ENCODE measurements around the gene ANGPTL2.

The ANGPTL2 gene

GRCh38 chr9:127132921-127133647 is 10.6 kb upstream of the ANGPTL2 start:
- no peaks in the 10 kb centered on the region for H3K79me1 ChIP-seq (ENCODE audit: low read length)
- no CpG with 5 or more reads among the region's 15 CpGs for WGBS (ENCODE audit: extremely low coverage, insufficient coverage, insufficient read length)
- no peak overlapping the region for H2AK5ac ChIP-seq (ENCODE audit: low read length)
- no peak overlapping the region for H3K9ac ChIP-seq (ENCODE audit: low read length)
- no peak overlapping the region for H3K4ac ChIP-seq (ENCODE audit: low read depth, low read length)
- H3K4me2 ChIP-seq (ENCODE audit: low read length): no peak overlapping the region
- no peak overlapping the region for H2BK5ac ChIP-seq (ENCODE audit: low read depth, low read length, poor library complexity)
- peaks cover 16 to 23% of the 10 kb centered on the region in 2 experiments for H3K4me1 ChIP-seq (ENCODE audit: control insufficient read depth in 1 of 2, insufficient read depth in 2 of 2, low read length in 2 of 2)
- no peak overlapping the region for H4K91ac ChIP-seq (ENCODE audit: low read depth, low read length)
- H2AFZ ChIP-seq (ENCODE audit: insufficient read depth, low read length, poor library complexity): no peak overlapping the region
- no peak overlapping the region for H3K27ac ChIP-seq (ENCODE audit: low read depth, low read length)
- H4K8ac ChIP-seq (ENCODE audit: low read depth, low read length): no peak overlapping the region
- H3K14ac ChIP-seq (ENCODE audit: low read length): no peak overlapping the region
- H3K9me3 ChIP-seq (ENCODE audit: insufficient read depth, low read depth, low read length): no peaks in the 10 kb centered on the region
- H3K18ac ChIP-seq (ENCODE audit: low read length): no peak overlapping the region
- H2BK12ac ChIP-seq (ENCODE audit: low read length): no peak overlapping the region
- H3K4me3 ChIP-seq (ENCODE audit: low read depth, low read length): no peak overlapping the region
- H3K23ac ChIP-seq (ENCODE audit: low read length): no peak overlapping the region
- no peaks in the 10 kb centered on the region for H3K27me3 ChIP-seq (ENCODE audit: insufficient read depth, low read length)
- no peak overlapping the region for H4K12ac ChIP-seq (ENCODE audit: low read depth, low read length)
- no peaks in the 10 kb centered on the region for H3K36me3 ChIP-seq (ENCODE audit: control insufficient read depth in 1 of 2, insufficient read depth in 2 of 2, low read length in 2 of 2)
- no peak overlapping the region for H2BK120ac ChIP-seq (ENCODE audit: insufficient read depth, low read length, poor library complexity)
- no peaks in the 10 kb centered on the region for H3K79me2 ChIP-seq (ENCODE audit: control insufficient read depth, insufficient read depth, low read length, poor library complexity)
- no peak for DNase-seq

- Histone ChIP-seq H2BK12ac (ENCODE audit: low read length) (no peak overlapping the region), H2AFZ (ENCODE audit: insufficient read depth, low read length, poor library complexity) (no peak overlapping the region), H2BK5ac (ENCODE audit: low read depth, low read length, poor library complexity) (no peak overlapping the region), H2AK5ac (ENCODE audit: low read length) (no peak overlapping the region), H2BK120ac (ENCODE audit: insufficient read depth, low read length, poor library complexity) (no peak overlapping the region), H3K23ac (ENCODE audit: low read length) (no peak overlapping the region), H4K12ac (ENCODE audit: low read depth, low read length) (no peak overlapping the region), H4K91ac (ENCODE audit: low read depth, low read length) (no peak overlapping the region), H3K4me2 (ENCODE audit: low read length) (no peak overlapping the region), H3K18ac (ENCODE audit: low read length) (no peak overlapping the region), H3K14ac (ENCODE audit: low read length) (no peak overlapping the region), H3K4me1 (ENCODE audit: control insufficient read depth in 1 of 2, insufficient read depth in 2 of 2, low read length in 2 of 2) (peaks cover 16 to 23% of the 10 kb centered on the region in 2 experiments), H3K4ac (ENCODE audit: low read depth, low read length) (no peak overlapping the region), H4K8ac (ENCODE audit: low read depth, low read length) (no peak overlapping the region), H3K79me2 (ENCODE audit: control insufficient read depth, insufficient read depth, low read length, poor library complexity) (no peaks in the 10 kb centered on the region), H3K79me1 (ENCODE audit: low read length) (no peaks in the 10 kb centered on the region), H3K4me3 (ENCODE audit: low read depth, low read length) (no peak overlapping the region), H3K27ac (ENCODE audit: low read depth, low read length) (no peak overlapping the region), H3K9ac (ENCODE audit: low read length) (no peak overlapping the region), H3K27me3 (ENCODE audit: insufficient read depth, low read length) (no peaks in the 10 kb centered on the region), H3K9me3 (ENCODE audit: insufficient read depth, low read depth, low read length) (no peaks in the 10 kb centered on the region), H3K36me3 (ENCODE audit: control insufficient read depth in 1 of 2, insufficient read depth in 2 of 2, low read length in 2 of 2) (no peaks in the 10 kb centered on the region)
- no peak for DNase-seq
- WGBS (ENCODE audit: extremely low coverage, insufficient coverage, insufficient read length): no CpG with 5 or more reads among the region's 4 CpGs
These were observed 9.9 kb upstream of the ANGPTL2 start for GRCh38 chr9:127132375-127132774.

DNA sequence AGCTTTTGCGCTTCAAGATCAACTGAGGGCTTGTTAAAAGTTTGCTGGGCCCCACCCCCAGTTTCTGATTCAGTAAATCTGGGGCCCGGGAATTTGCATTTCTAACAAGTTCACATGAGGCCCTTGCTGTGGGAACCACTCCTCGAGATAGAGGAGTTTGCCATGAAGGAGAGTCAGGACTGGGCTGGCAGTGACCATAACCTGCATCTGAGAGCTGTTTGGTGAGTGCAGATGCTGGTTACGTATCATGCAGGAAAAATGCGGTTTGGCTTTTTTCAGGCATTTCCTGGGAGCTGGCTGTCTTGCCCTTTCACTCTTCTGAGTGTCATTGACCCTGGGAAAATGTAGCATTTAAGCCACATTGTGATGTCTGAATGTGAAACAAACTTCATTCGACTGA is 9.4 kb upstream of the ANGPTL2 start:
- H4K12ac ChIP-seq (ENCODE audit: low read depth, low read length): no peak overlapping the region
- H3K79me1 ChIP-seq (ENCODE audit: low read length): no peaks in the 10 kb centered on the region
- H2BK12ac ChIP-seq (ENCODE audit: low read length): no peak overlapping the region
- H2AFZ ChIP-seq (ENCODE audit: insufficient read depth, low read length, poor library complexity): no peak overlapping the region
- no peak overlapping the region for H2AK5ac ChIP-seq (ENCODE audit: low read length)
- H3K9me3 ChIP-seq (ENCODE audit: insufficient read depth, low read depth, low read length): no peaks in the 10 kb centered on the region
- no CpG with 5 or more reads among the region's 6 CpGs for WGBS (ENCODE audit: extremely low coverage, insufficient coverage, insufficient read length)
- H3K14ac ChIP-seq (ENCODE audit: low read length): no peak overlapping the region
- no peak overlapping the region for H2BK5ac ChIP-seq (ENCODE audit: low read depth, low read length, poor library complexity)
- no peak overlapping the region for H3K27ac ChIP-seq (ENCODE audit: low read depth, low read length)
- no peak overlapping the region for H3K4me2 ChIP-seq (ENCODE audit: low read length)
- no peak overlapping the region for H2BK120ac ChIP-seq (ENCODE audit: insufficient read depth, low read length, poor library complexity)
- H3K36me3 ChIP-seq (ENCODE audit: control insufficient read depth in 1 of 2, insufficient read depth in 2 of 2, low read length in 2 of 2): no peaks in the 10 kb centered on the region
- H3K4me3 ChIP-seq (ENCODE audit: low read depth, low read length): no peak overlapping the region
- no peak overlapping the region for H4K91ac ChIP-seq (ENCODE audit: low read depth, low read length)
- DNase-seq: peak; percentile 85 to 93
- H4K8ac ChIP-seq (ENCODE audit: low read depth, low read length): no peak overlapping the region
- no peak overlapping the region for H3K9ac ChIP-seq (ENCODE audit: low read length)
- no peaks in the 10 kb centered on the region for H3K27me3 ChIP-seq (ENCODE audit: insufficient read depth, low read length)
- H3K4ac ChIP-seq (ENCODE audit: low read depth, low read length): no peak overlapping the region
- no peak overlapping the region for H3K18ac ChIP-seq (ENCODE audit: low read length)
- H3K4me1 ChIP-seq (ENCODE audit: control insufficient read depth in 1 of 2, insufficient read depth in 2 of 2, low read length in 2 of 2): peaks cover 16 to 23% of the 10 kb centered on the region in 2 experiments
- H3K79me2 ChIP-seq (ENCODE audit: control insufficient read depth, insufficient read depth, low read length, poor library complexity): no peaks in the 10 kb centered on the region
- H3K23ac ChIP-seq (ENCODE audit: low read length): no peak overlapping the region

DNA sequence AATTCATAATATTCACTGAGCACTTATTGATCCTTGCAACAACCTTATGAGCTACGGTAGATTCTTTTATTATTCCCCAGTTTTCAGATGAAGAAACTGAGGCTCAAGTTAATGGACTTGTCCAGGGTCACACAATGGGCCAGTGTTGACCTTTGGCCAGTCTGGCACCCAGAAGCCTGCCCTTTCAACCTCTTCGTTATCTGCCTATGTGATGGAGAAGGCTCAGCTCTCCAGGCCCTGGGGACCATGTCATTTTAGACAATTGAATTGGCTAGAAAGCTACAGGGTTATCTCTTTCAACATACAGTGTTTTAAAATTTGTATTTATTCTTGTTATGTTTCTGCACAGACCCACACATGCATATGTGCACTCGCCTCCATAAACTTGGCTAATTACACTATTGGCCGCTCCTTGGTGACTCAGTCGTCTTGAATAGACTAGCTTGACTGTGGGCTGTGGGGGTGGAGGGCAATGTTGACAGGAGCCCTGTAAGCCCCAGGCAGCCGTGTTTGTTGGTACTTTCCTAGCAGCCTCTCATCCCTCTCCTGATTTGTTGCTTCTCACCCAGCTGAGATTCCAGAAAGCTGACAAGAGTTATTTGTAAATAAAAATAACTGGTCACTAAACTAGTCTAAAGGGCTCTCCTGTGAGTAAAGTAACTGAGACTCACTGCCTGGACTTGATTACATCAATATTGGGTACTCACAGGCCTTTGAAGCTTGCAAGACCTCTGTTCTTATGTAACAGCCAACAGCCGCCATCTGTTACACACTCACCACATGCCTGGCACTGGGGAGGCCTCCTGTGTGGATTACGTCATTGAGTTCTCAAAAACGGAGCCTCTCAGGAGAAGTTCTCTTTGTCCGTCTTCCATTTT is 8.5 kb upstream of the ANGPTL2 start:
- Histone ChIP-seq H3K27ac (ENCODE audit: low read depth, low read length) (no peak overlapping the region), H3K9me3 (ENCODE audit: insufficient read depth, low read depth, low read length) (no peaks in the 10 kb centered on the region), H3K14ac (ENCODE audit: low read length) (no peak overlapping the region), H4K8ac (ENCODE audit: low read depth, low read length) (no peak overlapping the region), H3K4me2 (ENCODE audit: low read length) (no peak overlapping the region), H3K18ac (ENCODE audit: low read length) (no peak overlapping the region), H3K79me1 (ENCODE audit: low read length) (no peaks in the 10 kb centered on the region), H4K12ac (ENCODE audit: low read depth, low read length) (no peak overlapping the region), H2AFZ (ENCODE audit: insufficient read depth, low read length, poor library complexity) (no peak overlapping the region), H3K4me3 (ENCODE audit: low read depth, low read length) (no peak overlapping the region), H3K9ac (ENCODE audit: low read length) (no peak overlapping the region), H3K4me1 (ENCODE audit: control insufficient read depth in 1 of 2, insufficient read depth in 2 of 2, low read length in 2 of 2) (peaks cover 16 to 23% of the 10 kb centered on the region in 2 experiments), H3K79me2 (ENCODE audit: control insufficient read depth, insufficient read depth, low read length, poor library complexity) (no peaks in the 10 kb centered on the region), H2BK120ac (ENCODE audit: insufficient read depth, low read length, poor library complexity) (no peak overlapping the region), H4K91ac (ENCODE audit: low read depth, low read length) (no peak overlapping the region), H3K23ac (ENCODE audit: low read length) (no peak overlapping the region), H3K4ac (ENCODE audit: low read depth, low read length) (no peak overlapping the region), H2AK5ac (ENCODE audit: low read length) (no peak overlapping the region), H2BK5ac (ENCODE audit: low read depth, low read length, poor library complexity) (no peak overlapping the region), H3K27me3 (ENCODE audit: insufficient read depth, low read length) (no peaks in the 10 kb centered on the region), H3K36me3 (ENCODE audit: control insufficient read depth in 1 of 2, insufficient read depth in 2 of 2, low read length in 2 of 2) (no peaks in the 10 kb centered on the region), H2BK12ac (ENCODE audit: low read length) (no peak overlapping the region)
- DNase-seq: peak; percentile 79 to 89
- WGBS (ENCODE audit: extremely low coverage, insufficient coverage, insufficient read length): no CpG with 5 or more reads among the region's 10 CpGs

All from trophoblast cell (in vitro differentiated cells and primary cell).